ENCODE results near the gene STYXL2. TPM values are rescaled to one million over a fixed set of nuclear protein-coding genes. Genes with fewer than 3 reads are reported as not detected.

The STYXL2 gene
- total and polyA plus RNA-seq, 2 donors (not counting 3 experiments of a cell fraction or from before 2014, with no cell fraction given) = not detected

- TF ChIP-seq GATA2 (IDR thresholded peaks at IDR 0.05; ENCODE audit: insufficient read depth, insufficient read length, low read depth, low read length) (no peak), MAX (IDR thresholded peaks at IDR 0.05; ENCODE audit: insufficient read depth, insufficient read length) (no peak), JUN (IDR thresholded peaks at IDR 0.05; ENCODE audit: borderline replicate concordance, insufficient read depth, insufficient read length, low read depth) (no peak), POLR2A (IDR thresholded peaks at IDR 0.05; ENCODE audit: low read depth, low read length) (no peak), FOS (IDR thresholded peaks at IDR 0.05; ENCODE audit: borderline replicate concordance, insufficient read depth, low read length) (no peak), MYC (IDR thresholded peaks at IDR 0.05; ENCODE audit: low read depth, low read length) (no peak), EZH2 (IDR thresholded peaks at IDR 0.05; ENCODE audit: borderline replicate concordance, low read depth, low read length, severe bottlenecking) (no peak), CTCF (IDR thresholded peaks at IDR 0.05; ENCODE audit: extremely low read depth in 1 of 2, insufficient read depth in 1 of 2, low read depth in 1 of 2, low read length in 2 of 2) (no peak)
- no peaks in the 10 kb centered on the region for H3K36me3 ChIP-seq (ENCODE audit: control insufficient read depth in 2 of 2, extremely low read depth in 1 of 2, insufficient read depth in 2 of 2, low read length in 2 of 2)
- H3K79me2 ChIP-seq (ENCODE audit: control insufficient read depth, insufficient read depth, low read length) = no peaks in the 10 kb centered on the region
- DNase-seq (ENCODE audit: low read depth, low spot score) (no peak), FAIRE-seq (no peak)
- H3K4me1 ChIP-seq (ENCODE audit: control insufficient read depth, extremely low read depth, insufficient read depth, low read length) = no peaks in the 10 kb centered on the region
- ChIA-PET POLR2A (no interaction called here), CTCF (no interaction called here)
- no peaks in the 10 kb centered on the region for H4K20me1 ChIP-seq (replicated peaks; ENCODE audit: control insufficient read depth, extremely low read depth, insufficient read depth, low read length)
- no peak overlapping the region for H3K4me2 ChIP-seq (ENCODE audit: insufficient read depth, low read length)
- H3K9me3 ChIP-seq (replicated peaks; ENCODE audit: control insufficient read depth, insufficient read depth, low read length) = no peaks in the 10 kb centered on the region
- dilution Hi-C loops (cut with MboI; ENCODE audit: extremely low pct_ligation_motif_present, low sequenced_read_pairs) (no loop called here), intact Hi-C loops (cut with micrococcal nuclease) (no loop called here)
- no peak overlapping the region for H3K27ac ChIP-seq (ENCODE audit: insufficient read depth, low read depth, low read length)
- H2AFZ ChIP-seq (ENCODE audit: low read depth, low read length) = no peak overlapping the region
- H3K9me1 ChIP-seq (replicated peaks; ENCODE audit: control insufficient read depth, extremely low read depth, insufficient read depth, low read length) = no peaks in the 10 kb centered on the region
- H3K4me3 ChIP-seq (replicated peaks in 1 of 3; ENCODE audit: insufficient read depth in 1 of 3, low read depth in 1 of 3, low read length in 3 of 3) = no peak overlapping the region
- no TSS peak for BruUV-seq (replicated peaks)
- H3K9ac ChIP-seq (replicated peaks; ENCODE audit: extremely low read depth, insufficient read depth, low read length) = no peak overlapping the region
- no peaks in the 10 kb centered on the region for H3K27me3 ChIP-seq (ENCODE audit: control insufficient read depth in 2 of 2, insufficient read depth in 2 of 2, low read length in 2 of 2)
Observed at GRCh38 chr1:167136806-167137205, 42.9 kb downstream of the STYXL2 start.

Measured in endothelial cell of umbilical vein (primary cell).